Measurements from ENCODE around the gene SH3TC1. TPM values are rescaled to one million over a fixed set of nuclear protein-coding genes. Genes with fewer than 3 reads are reported as not detected.

Gene SH3TC1
- total RNA-seq, 1 donor from 2014 or later, result 1.2 TPM

Other genes starting within 250 kb of the SH3TC1 start
- 0.36 and 0.50 TPM in 2 replicates for gene ABLIM2, start 40.5 kb upstream of the SH3TC1 start, total RNA-seq
- 35.2 and 60.5 TPM in 2 replicates for gene HTRA3, start 70.5 kb downstream of the SH3TC1 start, total RNA-seq
- 45.6 and 54.6 TPM in 2 replicates for gene ACOX3, start 241.4 kb downstream of the SH3TC1 start, total RNA-seq
- 12.2 and 18.0 TPM in 2 replicates for gene TRMT44, start 241.5 kb downstream of the SH3TC1 start, total RNA-seq